HPDE6-E6E7 (cell line): ENCODE results near the gene CNFN.

Experiments
- DNase-seq: peaks from one replicate; pipeline ENCODE4 v3.0.0; 2011; ENCODE audit warnings: missing footprints; ENCODE audit errors: extremely low spot score

CNFN gene

DNA sequence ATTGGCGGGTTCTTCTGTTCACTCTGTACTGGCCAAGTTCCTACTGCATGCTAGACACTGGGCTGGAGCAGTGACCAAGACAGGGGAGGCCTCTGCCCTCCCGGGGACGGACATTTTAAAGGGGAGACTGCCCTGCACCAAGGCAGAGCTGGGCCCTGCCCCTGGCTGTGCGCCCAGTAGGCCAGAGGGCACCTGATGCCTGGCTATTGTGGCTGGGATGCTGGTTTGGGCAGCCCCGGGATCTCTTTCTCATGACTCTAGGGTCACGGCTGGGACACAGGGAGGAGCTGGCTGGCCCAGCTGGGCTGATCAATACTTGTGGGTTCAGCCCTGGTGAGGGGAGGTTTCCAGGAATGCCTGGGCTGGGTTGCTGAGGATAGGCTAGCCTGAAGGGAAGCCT lies 19.4 kb upstream of the CNFN start:
- DNase-seq: no peak

DNA sequence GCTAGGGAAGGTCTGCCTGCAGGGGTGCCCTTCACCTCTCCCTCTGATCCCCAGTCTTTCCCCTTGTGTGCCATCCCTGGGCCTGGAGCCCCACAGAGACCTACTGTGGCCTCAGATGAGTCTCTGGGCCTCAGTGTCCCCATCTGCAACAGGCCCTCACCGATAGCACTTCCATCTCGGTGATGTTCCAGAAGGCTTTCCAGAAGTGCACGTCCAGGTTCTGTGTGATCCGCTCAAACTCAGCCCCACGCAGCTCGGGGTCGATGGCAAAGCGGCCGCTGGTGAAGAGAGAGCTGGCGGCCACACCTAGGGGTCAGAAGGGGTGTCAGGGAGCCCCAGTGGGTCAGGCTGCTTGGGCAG lies 17.7 kb upstream of the CNFN start:
- no peak for DNase-seq

DNA sequence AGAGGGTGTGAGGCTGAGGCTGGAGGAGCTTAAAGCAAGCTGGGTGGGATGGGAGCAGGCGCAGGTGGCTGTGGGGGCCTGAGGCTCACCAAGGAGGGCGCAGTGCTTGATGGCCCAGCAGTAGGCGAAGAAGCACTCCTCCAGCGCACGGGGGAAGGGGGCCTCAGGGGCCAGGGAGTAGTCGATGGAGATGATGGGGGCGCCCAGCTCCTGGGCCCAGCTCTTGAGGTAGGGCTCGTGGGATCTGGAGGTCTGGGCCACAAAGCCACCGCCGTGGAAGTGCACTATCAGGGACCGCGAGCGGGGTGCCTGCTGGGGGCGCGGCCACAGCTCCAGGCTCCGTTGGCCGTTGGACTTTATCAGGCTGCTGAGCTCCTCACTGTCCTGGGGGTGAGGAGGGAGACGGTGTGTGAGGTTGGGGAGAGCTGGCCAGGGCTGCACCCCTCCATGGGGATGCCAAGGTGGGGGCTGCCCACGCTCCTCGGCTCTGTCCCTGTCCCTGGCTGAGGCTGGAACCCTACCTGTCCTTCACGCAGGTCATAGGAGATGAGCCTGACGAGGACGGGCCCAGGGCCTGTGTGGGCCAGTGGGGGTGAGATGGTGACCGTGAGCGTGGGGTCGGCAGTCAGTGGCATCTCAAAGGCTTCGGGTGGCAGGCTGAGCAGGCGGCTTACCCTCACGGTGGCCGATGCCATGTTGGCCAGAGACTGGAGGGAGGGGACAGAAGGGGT lies 17.2 kb upstream of the CNFN start:
- DNase-seq: no peak

DNA sequence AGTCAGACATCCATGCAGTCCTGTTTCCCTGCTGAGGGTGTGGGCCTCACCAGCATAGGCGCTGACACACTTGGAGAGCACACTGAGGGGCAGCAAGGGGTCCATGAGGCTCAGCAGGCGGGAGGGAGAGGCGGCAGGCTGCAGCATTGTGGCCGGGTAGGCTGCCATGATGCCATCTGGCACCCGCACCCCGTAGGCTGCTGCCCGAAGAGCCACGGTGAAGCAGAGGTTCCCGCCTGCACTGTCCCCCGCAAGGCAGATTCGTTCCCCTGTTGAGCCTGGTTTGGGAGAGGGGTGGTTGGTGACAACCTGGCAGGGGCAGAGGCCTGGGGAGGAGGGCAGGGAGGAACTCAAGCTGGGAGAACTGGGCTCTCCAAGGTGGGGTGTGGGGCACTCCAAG lies 16.0 kb upstream of the CNFN start:
- no peak for DNase-seq

DNA sequence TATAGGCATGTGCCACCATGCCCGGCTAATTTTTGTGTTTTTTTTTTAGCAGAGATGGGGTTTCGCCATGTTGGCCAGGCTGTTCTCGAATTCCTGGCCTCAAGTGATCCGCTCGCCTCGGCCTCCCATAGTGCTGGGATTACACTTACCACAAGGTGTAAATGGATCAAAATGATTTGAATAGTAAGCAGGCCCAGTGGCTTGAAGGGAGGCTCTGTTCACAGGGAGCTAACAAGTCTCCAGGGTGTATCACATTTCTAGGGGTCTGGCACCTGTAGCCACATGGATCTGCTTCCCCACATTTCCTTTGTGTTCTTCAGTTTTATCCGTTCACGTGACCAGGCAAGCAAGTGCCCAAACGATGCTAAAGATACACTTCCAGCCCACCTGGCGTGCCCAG lies 13.5 kb upstream of the CNFN start:
- no peak for DNase-seq

DNA sequence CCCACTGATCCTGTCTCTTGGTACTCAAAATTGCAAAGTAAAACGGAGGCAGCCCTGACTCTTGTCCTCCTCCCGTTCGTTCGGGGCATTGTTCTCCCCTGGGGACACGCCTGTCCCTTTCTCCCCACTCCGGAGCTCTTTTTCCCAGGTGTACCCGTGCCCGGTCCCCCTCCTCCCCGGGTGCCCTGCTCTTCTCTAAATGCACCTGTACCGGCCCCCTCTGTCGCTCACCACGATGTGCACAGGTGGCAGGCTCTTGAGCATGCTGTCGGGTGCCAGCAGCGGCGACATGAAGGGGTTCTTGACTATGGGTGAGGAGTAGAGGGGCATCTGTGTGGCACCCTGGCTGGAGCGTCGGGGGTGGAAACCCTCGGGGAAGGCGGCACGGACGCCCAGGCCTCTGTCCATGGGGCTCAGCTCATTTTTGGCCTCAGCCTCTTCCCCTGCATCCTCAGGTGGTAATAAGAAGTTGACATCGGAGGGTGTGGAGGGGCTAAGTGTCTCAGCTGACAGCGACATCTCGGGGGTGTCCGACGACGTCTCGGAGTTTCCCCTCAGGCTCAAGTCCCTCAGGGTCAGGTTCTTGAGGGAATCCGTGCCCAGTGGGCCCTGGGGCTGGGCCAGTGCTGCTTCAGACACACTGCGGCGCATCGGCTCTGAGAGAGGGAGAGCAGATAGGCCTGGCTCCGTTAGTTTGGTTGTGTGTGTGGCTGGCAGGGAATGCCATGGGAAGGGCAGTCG lies 12.4 kb upstream of the CNFN start:
- DNase-seq: no peak

DNA sequence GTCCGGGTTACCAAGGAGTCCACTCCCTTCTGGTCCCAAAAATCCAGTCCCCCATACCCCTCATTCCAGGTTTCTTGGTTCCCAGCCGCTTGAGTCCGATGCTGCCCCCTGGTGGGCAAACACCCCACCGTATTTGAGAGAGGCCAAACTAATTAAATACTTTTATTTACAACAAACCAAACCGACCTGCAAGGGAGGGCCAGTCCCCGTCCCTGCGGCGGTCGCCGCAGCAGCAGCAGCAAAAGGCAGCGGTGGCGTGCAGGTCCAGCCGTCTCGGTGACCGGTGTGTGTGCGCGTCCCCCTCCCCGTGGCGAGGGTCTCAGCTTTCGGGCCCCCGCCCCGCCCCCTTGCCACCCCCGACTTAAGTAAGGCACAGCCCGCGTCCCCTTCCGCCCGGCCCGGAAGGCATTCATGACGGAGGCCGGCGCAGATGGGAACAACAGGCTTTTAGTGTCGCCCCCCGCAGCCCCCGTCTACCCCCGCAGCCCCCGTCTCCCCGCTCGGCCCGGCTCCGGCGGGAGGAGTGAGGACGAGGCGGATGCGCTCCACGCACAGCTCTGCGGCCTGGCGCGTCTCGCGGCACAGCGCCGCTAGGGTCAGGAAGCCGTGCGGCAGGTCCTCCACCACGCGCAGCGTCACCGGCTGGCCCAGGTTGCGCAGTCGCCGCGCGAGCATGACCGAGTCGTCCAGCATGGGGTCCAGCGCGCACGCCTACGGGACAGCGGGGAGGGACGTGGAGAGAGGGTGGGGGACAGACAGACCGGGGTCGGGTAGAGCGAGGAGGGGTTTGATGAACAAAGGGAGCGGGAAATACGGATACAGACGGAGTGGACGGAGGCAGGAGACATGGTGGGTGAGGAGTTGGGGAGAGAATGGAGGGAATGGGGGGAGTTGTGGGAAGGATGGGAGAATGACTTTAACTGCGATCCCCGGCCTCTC lies 11.5 kb upstream of the CNFN start:
- DNase-seq: peak; percentile 69

DNA sequence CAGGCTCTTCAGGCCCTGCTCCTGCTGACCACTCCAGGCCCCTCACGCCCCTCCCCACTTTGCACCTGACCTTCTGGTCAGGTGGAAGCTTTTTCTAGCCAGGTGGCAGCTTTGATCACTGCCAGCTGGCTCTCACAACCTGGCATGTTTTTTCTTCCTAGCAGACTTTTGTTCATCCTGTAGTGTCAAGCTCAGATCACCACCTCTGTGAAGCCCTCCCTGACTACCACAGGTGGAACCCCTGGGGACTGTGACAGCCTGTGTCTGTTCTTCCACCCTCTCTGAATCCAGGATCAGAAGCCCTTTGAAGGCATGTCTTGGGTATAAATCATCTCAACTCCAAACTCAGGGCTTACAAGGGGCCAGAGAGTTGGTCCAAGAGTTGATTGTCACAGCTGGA lies 10.3 kb upstream of the CNFN start:
- no peak for DNase-seq

DNA sequence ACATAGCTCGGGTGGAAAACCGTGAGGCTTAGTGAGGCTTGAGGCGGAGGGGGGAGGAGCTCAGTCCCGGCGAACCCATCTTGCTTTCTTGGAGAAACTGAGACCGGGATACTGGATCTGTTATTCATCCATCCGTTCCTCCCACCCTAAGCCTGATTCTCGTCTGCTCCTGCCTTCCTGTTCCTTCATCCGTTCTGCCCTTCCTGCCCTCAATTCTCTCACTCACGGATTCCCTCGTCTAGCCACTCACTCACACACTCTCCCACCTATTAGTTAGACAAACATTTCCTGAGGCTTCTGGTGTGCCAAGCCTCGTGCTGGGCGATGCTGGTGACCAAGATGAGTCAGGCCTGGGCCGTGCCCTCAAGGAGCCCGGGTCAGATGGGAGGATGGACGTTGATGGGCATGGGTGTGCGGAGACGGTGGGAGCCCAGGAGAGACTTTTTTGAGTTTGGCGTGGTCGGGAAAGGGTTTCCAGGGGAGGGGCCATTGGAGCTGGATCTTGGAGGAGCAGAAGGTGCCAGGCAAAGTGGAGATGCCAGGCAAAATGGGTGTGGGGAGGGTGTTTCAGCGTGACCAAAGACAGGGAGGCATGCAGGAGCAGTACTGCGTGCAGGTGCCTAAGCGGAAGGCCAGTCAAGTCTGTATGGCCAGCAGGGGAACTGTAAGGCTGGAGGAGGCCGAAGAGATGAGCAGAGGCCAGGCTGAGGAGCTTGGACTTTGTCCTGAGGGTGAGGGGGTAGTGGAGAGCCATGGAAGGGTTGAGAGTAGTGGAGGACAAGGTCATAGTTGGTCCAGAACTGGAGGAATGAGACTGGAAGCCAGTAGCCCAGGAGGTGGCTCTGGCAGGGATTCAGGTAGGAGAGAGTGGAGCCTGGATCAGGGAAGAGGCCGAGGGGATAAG lies 7.4 kb upstream of the CNFN start:
- no peak for DNase-seq

DNA sequence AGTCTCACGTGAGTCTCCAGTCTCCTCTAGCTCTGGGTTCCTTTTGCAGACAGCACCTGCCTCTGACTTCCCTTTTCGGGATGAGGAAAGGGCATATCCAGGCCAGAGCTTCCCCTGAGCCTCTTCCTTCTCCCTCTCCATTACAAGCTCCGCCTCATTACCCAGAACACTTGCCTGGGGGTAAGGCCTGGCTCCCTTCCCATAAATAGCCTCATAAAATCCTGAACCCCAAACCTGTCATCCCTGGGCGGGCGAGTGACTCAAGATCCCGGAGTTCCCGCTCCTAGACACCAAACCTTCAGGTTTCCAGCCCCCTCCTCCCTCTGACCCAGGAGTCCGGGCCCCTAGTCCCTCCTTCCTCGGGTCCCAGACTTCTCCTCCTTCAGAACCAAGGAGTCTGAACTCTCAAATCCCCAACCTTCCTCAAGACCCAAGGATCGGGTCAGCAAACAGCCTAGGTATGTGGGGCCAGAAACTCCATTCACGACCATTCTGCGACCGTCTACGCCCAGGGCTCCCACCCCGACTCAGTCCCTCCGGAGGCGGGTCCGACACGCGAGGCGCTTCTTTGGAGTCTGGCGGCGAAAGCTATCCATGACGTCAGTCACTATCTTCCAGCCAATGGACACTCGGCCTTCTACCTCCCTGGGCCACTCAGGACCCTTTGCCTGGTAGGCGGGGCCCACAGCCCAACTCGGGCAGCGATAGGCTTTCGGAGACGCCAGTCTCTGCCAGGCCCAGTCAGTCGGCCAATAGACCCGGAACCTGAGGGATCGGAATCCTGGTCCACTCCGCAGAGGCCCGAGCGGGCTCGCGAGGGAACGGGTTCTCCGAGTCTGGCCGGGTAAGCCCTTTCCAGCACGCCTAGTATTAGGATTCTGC lies 6.5 kb upstream of the CNFN start:
- DNase-seq: peak; percentile 100

DNA sequence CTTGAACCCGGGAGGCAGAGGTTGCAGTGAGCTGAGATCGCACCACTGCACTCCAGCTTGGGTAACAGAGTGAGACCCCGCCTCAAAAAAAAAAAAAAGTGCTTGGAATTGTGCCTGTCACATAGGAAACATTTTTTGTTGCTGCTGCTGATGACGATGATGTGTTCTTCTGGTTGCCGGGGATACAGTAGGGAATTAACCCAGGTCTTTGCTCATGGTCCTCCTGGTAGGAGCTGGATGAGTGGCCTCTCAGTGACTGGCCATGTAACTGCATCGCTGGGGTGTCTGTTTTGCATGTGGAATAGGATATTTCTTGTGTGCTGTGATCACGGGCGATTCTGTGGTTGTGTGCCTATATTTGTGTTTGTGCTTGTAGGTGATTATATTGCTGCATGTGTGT lies 4.7 kb upstream of the CNFN start:
- DNase-seq: no peak

DNA sequence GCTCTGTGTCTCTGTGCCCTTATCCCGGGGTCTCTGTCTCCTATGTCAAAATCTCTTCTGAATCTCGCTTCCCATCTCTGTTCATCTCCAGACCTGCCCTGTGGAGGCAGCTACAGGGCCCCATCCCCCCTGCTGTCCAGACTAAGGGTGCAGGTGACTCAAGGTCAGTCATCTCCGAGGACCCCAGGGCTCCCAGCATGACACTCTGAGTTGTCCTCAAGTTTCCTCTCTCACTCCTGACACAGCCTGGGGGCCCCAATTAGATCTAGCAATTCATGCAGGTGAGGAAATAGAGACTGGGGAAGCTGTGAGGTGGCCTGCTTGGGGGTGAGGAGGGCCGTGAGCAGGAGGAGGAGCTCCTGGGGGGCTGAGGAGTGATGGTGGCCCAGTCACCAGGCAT lies 2.1 kb upstream of the CNFN start:
- no peak for DNase-seq

DNA sequence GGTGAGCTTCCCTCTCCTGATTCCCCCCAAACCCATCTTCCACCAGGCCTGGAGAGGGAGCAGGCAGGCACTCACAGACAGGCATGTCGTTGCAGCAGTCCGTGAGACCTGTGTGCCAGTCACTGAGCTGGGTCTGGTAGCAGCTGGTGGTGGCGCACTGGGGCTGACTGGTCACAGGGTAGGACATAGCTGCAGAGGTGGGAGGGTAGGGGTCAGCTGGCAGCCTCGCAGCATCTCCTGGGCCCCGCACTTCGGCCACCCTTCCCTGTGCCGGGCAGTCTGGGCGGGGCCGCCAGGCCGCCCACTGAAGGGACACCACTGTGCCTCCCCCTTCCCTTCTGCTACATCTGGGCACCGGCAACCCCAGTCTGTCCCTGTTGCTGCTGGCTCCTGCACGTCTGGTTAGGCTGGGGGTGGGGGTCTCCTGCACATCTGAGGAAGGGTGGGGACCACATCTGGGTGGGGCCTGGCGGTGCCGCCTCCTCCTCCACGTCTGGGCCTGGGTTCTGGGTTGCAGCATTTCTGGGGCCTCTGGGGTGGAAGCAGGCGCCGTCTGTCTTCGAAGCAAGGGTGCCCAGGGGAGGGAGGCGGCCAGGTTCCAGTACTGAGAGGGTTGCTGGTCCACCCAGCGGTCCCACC lies 1.1 kb downstream of the CNFN start:
- DNase-seq: no peak

DNA sequence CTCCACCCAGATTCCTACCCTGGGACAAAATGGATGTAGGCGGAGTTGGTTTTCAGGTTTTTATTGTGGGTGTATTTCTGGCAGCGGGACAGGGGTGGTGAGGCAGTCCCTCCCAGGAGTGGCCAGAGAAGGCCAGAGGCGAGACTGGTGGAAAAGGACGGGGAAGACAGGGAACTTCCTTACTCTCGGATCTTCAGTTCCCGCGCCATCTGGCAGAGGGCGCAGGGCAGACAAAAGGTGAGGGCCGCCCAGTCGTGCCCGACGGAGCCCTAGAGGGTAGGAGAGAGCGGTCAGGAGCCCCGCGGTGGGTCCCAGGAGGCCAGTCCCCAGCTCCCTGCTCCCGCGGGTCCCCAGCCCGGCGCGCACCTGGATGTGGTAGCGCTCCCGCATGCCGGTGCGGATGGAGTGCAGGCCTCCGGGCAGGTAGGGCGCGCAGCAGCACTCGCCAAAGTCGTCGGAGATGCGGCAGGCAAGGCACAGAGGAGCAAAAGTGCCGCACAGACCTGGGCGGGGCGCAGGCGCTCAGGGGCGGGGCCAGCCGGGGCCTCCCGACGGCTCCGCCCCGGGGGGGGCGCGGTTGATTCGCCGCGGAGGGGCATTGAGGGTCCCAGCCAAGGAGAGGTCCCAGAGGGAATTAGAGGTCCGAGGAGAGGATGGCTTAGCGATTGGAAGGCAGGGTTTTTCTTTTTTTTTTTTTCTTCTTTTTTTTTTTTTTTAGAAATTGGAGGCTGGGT lies 3.0 kb downstream of the CNFN start:
- peak; percentile 81 for DNase-seq

DNA sequence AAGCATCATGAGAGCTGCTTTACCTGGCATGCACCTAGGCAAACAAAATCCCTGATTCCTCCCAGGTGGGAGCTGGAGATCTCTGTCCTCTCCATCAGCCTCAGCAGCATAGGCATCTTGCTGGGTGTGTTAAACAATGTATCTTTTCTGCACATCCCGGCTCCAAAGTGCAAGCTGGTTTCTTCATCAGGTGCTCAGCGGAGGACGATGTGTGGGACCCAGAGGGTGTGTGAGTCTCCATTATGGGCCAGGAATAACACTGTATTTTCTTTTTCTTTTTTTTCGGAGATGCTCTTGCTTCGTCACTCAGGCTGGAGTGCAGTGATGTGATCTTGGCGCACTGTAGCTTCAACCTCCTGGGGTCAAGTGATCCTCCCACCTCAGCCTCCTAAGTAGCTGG lies 9.9 kb downstream of the CNFN start:
- DNase-seq: no peak

DNA sequence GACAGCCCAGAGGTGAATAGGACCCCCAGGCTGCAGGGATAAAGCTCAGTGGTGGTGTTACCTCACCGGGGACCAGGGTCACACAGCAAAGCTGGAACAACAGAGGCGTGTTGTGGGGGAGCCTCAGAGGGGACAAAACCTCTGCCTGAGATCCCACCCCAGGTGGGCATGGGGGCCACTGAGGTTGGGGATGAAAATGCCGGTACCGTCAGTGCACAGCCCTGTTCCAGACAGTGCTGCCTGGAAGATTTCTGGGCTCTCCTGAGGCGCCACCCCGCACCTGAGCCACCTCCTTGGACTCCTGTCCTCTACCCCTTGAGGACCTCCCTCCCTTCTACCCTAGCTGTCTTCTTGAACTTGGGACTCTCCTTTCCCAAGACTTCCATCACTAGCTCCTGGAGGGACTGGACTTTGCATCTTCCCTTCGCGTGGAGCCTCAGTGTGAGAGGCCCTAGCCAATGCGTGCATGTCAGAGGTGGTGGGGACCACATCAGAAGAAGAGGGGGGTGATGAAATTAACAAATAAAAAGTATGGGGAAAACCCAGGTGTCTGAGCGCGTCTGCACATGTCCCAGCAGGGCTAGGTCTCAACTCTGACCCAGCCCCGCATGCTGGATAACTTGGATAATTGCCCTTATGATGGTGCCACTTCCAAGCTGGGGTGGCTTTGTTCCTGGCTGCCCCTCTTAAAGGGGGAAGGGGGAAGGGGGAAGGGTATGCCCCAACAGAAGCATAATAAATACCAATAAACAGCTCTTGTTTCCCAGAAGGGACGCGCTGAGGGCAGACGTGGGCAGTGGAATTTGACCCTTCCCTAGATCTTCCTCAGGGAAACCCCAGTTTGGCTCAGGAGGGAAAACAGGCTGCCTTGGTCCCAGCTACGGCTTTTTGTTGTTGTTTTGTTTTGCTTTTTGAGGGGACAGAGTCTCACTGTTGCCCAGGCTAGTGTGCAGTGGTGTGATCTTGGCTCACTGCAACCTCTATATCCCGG lies 11.6 kb downstream of the CNFN start:
- no peak for DNase-seq

DNA sequence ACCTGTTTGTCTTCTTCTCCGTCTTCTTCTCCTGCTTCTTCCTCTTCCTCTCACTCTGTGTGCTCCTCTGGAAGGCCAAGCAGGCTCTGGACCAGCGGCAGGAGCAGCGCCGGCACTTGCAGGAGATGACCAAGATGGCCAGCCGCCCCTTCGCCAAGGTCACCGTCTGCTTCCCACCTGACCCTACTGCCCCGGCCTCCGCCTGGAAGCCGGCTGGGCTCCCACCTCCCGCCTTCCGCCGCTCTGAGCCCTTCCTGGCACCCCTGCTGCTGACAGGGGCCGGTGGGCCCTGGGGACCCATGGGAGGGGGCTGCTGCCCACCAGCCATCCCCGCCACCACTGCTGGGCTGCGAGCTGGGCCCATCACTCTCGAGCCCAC lies 13.9 kb downstream of the CNFN start:
- DNase-seq: no peak
